Measurements from ENCODE around the gene KIAA1671. TPM values are rescaled to one million over a fixed set of nuclear protein-coding genes. Genes with fewer than 3 reads are reported as not detected.
"Not testable (repeated sequence)": the region's sequence is repeated elsewhere in the genome, so short reads cannot be mapped to it uniquely, and the experiment has no call there.

Gene KIAA1671
- total RNA-seq, 6 donors from 2014 or later: 30.9 to 57.7 (median 42.1) TPM

- 72 to 82% methylated on average over 5 of the region's 5 CpGs for WGBS, 2 donors
- H3K9me3 ChIP-seq: no peaks in the 10 kb centered on the region
- DNase-seq (no peak), ATAC-seq (ENCODE audit: low FRiP score in 2 of 2) (no peak)
- TF ChIP-seq POLR2A (IDR thresholded peaks at IDR 0.05): no peak
- no peak for TF ChIP-seq EP300 (IDR thresholded peaks at IDR 0.05)
- TF ChIP-seq POLR2AphosphoS5 (IDR thresholded peaks at IDR 0.05): no peak
- H3K27me3 ChIP-seq: no peaks in the 10 kb centered on the region
- no peaks in the 10 kb centered on the region for H3K36me3 ChIP-seq
- peaks cover 0 to 6% (median 2%) of the 10 kb centered on the region in 4 donors for H3K4me1 ChIP-seq
- no peak overlapping the region for H3K27ac ChIP-seq
- H3K4me3 ChIP-seq: no peak overlapping the region
These were observed 279.8 kb downstream of the KIAA1671 start for GRCh38 chr22:25232301-25232700.

DNA sequence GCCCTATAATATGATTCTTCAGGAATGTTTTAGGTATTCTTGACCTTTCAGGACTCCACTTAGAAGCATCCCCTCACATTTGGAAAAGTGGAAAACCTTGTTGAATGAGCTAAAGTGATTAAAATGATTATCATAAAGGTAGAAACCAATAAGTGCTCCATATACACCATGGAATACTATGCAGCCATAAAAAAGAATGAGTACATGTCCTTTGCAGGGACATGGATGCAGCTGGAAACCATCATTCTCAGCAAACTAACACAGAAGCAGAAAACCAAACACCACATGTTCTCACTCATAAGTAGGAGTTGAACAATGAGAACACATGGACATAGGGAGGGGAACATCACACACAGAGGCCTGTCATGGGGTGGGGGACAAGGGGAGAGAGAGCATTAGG, 281.2 kb downstream of the KIAA1671 start:
- not testable (repeated sequence) for H3K4me3 ChIP-seq; H3K36me3 ChIP-seq; DNase-seq; H3K27me3 ChIP-seq; H3K4me1 ChIP-seq; H3K27ac ChIP-seq; ATAC-seq (ENCODE audit: low FRiP score in 2 of 2); H3K9me3 ChIP-seq

DNA sequence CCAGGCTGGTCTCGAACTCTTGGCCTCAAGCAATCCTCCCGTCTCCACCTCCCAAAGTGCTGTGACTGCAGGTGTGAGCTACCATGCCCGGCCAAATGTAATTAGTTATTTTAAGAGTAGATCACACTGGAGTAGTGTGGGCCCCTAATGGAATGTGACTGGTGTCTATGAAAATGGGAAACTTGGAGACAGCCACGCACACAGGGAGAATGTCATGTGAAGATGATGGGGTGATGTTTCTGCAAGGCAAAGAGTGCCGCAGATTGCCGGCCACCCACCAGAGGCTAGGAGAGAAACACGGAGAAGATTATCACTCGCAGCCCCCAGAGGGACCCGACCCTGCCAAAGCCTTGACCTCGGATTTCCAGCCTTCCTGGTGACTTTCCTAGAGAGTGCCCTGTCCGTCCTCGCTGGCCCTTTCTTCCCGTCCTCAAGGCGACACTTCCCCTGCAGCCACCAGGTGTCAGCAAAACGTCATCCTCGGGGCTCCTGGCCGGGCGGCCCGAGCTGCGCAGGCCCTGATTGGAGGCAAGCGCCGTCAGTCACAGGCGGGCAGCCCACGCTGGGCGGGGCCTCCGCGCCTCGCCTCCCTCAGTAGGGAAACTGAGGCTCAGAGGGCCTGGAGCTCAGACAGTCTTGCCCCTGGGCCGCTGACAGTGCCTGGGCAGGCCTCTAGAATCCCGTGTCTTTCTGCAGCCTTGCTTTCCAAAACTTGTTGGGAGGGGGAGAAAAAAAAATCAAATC, 283.2 kb downstream of the KIAA1671 start:
- TF ChIP-seq, protein P1, sequence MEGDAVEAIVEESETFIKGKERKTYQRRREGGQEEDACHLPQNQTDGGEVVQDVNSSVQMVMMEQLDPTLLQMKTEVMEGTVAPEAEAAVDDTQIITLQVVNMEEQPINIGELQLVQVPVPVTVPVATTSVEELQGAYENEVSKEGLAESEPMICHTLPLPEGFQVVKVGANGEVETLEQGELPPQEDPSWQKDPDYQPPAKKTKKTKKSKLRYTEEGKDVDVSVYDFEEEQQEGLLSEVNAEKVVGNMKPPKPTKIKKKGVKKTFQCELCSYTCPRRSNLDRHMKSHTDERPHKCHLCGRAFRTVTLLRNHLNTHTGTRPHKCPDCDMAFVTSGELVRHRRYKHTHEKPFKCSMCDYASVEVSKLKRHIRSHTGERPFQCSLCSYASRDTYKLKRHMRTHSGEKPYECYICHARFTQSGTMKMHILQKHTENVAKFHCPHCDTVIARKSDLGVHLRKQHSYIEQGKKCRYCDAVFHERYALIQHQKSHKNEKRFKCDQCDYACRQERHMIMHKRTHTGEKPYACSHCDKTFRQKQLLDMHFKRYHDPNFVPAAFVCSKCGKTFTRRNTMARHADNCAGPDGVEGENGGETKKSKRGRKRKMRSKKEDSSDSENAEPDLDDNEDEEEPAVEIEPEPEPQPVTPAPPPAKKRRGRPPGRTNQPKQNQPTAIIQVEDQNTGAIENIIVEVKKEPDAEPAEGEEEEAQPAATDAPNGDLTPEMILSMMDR (IDR thresholded peaks at IDR 0.05): peak in 5 of 6 experiments; percentile 49 to 75 (median 72)
- no peak for TF ChIP-seq POLR2A (IDR thresholded peaks at IDR 0.05)
- DNase-seq (peak; percentile 72 to 91), ATAC-seq (ENCODE audit: low FRiP score in 2 of 2) (peak; percentile 75 to 78)
- Histone ChIP-seq H3K9me3 (no peaks in the 10 kb centered on the region), H3K4me1 (peaks cover 0 to 6% (median 2%) of the 10 kb centered on the region in 4 donors), H3K36me3 (no peaks in the 10 kb centered on the region), H3K4me3 (no peak overlapping the region), H3K27ac (no peak overlapping the region), H3K27me3 (no peaks in the 10 kb centered on the region)
- WGBS, 2 donors: 14 to 19% methylated on average over 21 to 30 of the region's 30 CpGs

- Histone ChIP-seq H3K4me3 (no peak overlapping the region), H3K4me1 (peaks cover 0 to 6% (median 2%) of the 10 kb centered on the region in 4 donors), H3K27ac (no peak overlapping the region), H3K27me3 (no peaks in the 10 kb centered on the region), H3K36me3 (no peaks in the 10 kb centered on the region), H3K9me3 (no peaks in the 10 kb centered on the region)
- TF ChIP-seq POLR2A (IDR thresholded peaks at IDR 0.05) (no peak), POLR2AphosphoS5 (IDR thresholded peaks at IDR 0.05) (no peak), EP300 (IDR thresholded peaks at IDR 0.05) (no peak)
- TF ChIP-seq, protein P1 (IDR thresholded peaks at IDR 0.05): no peak
- ATAC-seq (ENCODE audit: low FRiP score in 2 of 2): no peak
- DNase-seq: no peak
- 83 to 90% methylated on average over 6 of the region's 6 CpGs for WGBS, 2 donors
These were observed 283.9 kb downstream of the KIAA1671 start for GRCh38 chr22:25236417-25236816.

DNA sequence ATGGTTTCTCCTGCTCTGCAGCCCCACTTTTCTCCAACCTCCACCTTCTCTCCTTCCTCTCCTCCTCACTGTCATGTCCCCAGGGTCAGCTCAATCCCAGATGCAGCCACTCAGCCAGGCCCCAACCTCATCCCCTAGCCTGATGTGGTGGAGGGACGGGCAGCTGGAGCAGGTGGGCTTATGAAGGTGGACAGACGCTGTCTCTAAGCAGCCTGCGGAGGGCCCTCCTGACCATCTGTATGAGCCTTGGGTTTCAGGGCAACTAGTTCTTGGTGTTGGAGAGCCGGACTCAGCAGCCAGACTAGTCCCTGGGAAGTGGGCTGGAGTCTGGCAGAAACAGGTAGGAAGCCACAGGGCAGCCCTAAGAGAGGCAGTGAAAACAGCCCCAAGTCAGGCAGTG, 285.0 kb downstream of the KIAA1671 start:
- 83 to 95% methylated on average over 4 of the region's 4 CpGs for WGBS, 2 donors
- TF ChIP-seq EP300 (IDR thresholded peaks at IDR 0.05): no peak
- no peak for TF ChIP-seq POLR2A (IDR thresholded peaks at IDR 0.05)
- no peak for TF ChIP-seq POLR2AphosphoS5 (IDR thresholded peaks at IDR 0.05)
- TF ChIP-seq, protein P1 (IDR thresholded peaks at IDR 0.05): no peak
- H3K27me3 ChIP-seq: no peaks in the 10 kb centered on the region
- DNase-seq: no peak
- H3K9me3 ChIP-seq: no peaks in the 10 kb centered on the region
- H3K4me3 ChIP-seq: no peak overlapping the region
- H3K27ac ChIP-seq: no peak overlapping the region
- no peaks in the 10 kb centered on the region for H3K36me3 ChIP-seq
- peaks cover 0 to 6% (median 2%) of the 10 kb centered on the region in 4 donors for H3K4me1 ChIP-seq
- ATAC-seq (ENCODE audit: low FRiP score in 2 of 2): no peak

- H3K27me3 ChIP-seq; ATAC-seq (ENCODE audit: low FRiP score in 2 of 2); H3K4me1 ChIP-seq; H3K4me3 ChIP-seq; H3K27ac ChIP-seq; H3K9me3 ChIP-seq; DNase-seq; H3K36me3 ChIP-seq: not testable (repeated sequence)
- WGBS, 2 donors: 63 to 72% methylated on average over 3 to 9 of the region's 9 CpGs
These were observed 285.5 kb downstream of the KIAA1671 start for GRCh38 chr22:25238058-25238457.

Small RNA genes within 50 kb of the gene (small RNA-seq; reads per million reads assigned to genes)
- 0 reads per million in 4 donors for gene Z99916.2

Other genes with a start within 250 kb of the KIAA1671 start
- not detected for gene PIWIL3, start 178.0 kb upstream of the KIAA1671 start, total RNA-seq
- gene SGSM1, start 146.5 kb upstream of the KIAA1671 start, total RNA-seq: 1 to 10 TPM in 4 of 6 donors, under 1 TPM in 2; 0.76 to 4.2 (median 2.8) TPM
- gene LHFPL7, start 6.0 kb upstream of the KIAA1671 start, total RNA-seq: not detected
- gene CRYBB3, start 247.1 kb downstream of the KIAA1671 start, total RNA-seq: under 1 TPM in 2 of 6 donors, not detected in 4; 0.26 to 0.61 TPM